ENCODE measurements around the gene KLRF2.

KLRF2 gene

DNA sequence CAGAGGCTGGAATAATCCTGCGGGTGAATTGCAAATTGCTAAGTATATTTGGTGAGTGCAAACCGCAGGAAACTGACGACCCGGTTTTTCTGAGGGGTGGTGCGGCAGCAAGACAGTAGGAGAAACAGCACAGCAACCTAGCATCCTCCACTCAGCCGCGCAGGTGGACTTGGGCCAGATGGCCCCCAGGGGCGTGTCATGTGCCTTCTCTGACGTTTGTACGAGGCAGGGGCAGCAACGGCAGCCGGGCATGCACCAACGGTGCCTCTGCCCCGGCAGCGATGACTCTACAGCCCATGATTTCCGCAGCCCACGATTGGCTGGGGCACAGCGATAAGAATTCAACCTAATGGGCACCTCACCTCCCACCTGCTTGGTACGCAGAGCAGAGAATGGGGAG, 62.0 kb downstream of the KLRF2 start:
- no peak for DNase-seq

GRCh38 chr12:9944391-9944790, 63.1 kb downstream of the KLRF2 start:
- no peak for DNase-seq

All from femur (tissue), 1 donor.